Measurements from ENCODE around the gene BRD3.

- TF ChIP-seq CTCF (conservative IDR thresholded peaks at IDR 0.05; ENCODE audit: low read length) (no peak), EZH2phosphoT487 (IDR thresholded peaks at IDR 0.05; ENCODE audit: borderline replicate concordance) (no peak)
Measured at GRCh38 chr9:134051319-134051718, 16.5 kb downstream of the BRD3 start.
